HG02973 (cell line): ENCODE measurements around the gene KLHDC9.
"Not testable (repeated sequence)": the region's sequence is repeated elsewhere in the genome, so short reads cannot be mapped to it uniquely, and the experiment has no call there.

ENCODE experiments used
- ATAC-seq: cut with Tn5 transposase; IDR thresholded peaks from one replicate; pipeline ENCODE4 v1.9.1; 2021; ENCODE audit warnings: moderate library complexity; ENCODE audit not compliant: unreplicated experiment

Gene KLHDC9

GRCh38 chr1:161094481-161094880, 3.7 kb upstream of the KLHDC9 start:
- no peak for ATAC-seq

- ATAC-seq, result no peak
Observed at GRCh38 chr1:161095230-161095629, 2.9 kb upstream of the KLHDC9 start.

GRCh38 chr1:161096015-161096414, 2.1 kb upstream of the KLHDC9 start:
- ATAC-seq, result no peak

- no peak for ATAC-seq
Observed at GRCh38 chr1:161096530-161096929, 1.6 kb upstream of the KLHDC9 start.

GRCh38 chr1:161099090-161099802, 1.1 kb downstream of the KLHDC9 start:
- no peak for ATAC-seq

- ATAC-seq, result no peak
Observed at GRCh38 chr1:161100556-161100955, 2.4 kb downstream of the KLHDC9 start.

GRCh38 chr1:161106431-161106830, 8.3 kb downstream of the KLHDC9 start:
- no peak for ATAC-seq

- ATAC-seq, result no peak
Observed at GRCh38 chr1:161111117-161111516, 13.0 kb downstream of the KLHDC9 start.

- no peak for ATAC-seq
Observed at GRCh38 chr1:161111527-161111926, 13.4 kb downstream of the KLHDC9 start.

GRCh38 chr1:161113915-161114314, 15.8 kb downstream of the KLHDC9 start:
- ATAC-seq, result no peak

GRCh38 chr1:161114556-161114955, 16.4 kb downstream of the KLHDC9 start:
- no peak for ATAC-seq

GRCh38 chr1:161115132-161115711, 17.1 kb downstream of the KLHDC9 start:
- no peak for ATAC-seq

GRCh38 chr1:161115961-161116360, 17.8 kb downstream of the KLHDC9 start:
- ATAC-seq, result not testable (repeated sequence)

- ATAC-seq, result peak; percentile 71
Observed at GRCh38 chr1:161117759-161118581, 19.8 kb downstream of the KLHDC9 start, which contains the start of the genes NIT1 and PFDN2. NIT1 (plus strand) TSS chr1:161118105; CDS start chr1:161118177, 72 bp downstream. PFDN2 (minus strand) TSS chr1:161118037; CDS start chr1:161118026, 11 bp downstream.

- ATAC-seq, result peak; percentile 63
Observed at GRCh38 chr1:161119092-161119903, 21.1 kb downstream of the KLHDC9 start.

GRCh38 chr1:161121042-161121650, 23.0 kb downstream of the KLHDC9 start:
- no peak for ATAC-seq

GRCh38 chr1:161121834-161122233, 23.7 kb downstream of the KLHDC9 start:
- no peak for ATAC-seq

- no peak for ATAC-seq
Observed at GRCh38 chr1:161122967-161123366, 24.8 kb downstream of the KLHDC9 start.

GRCh38 chr1:161127649-161128048, 29.5 kb downstream of the KLHDC9 start:
- no peak for ATAC-seq
